ENCODE results near the gene MBD6.
"Not testable (repeated sequence)": the region's sequence is repeated elsewhere in the genome, so short reads cannot be mapped to it uniquely, and the experiment has no call there.

MBD6 gene

DNA sequence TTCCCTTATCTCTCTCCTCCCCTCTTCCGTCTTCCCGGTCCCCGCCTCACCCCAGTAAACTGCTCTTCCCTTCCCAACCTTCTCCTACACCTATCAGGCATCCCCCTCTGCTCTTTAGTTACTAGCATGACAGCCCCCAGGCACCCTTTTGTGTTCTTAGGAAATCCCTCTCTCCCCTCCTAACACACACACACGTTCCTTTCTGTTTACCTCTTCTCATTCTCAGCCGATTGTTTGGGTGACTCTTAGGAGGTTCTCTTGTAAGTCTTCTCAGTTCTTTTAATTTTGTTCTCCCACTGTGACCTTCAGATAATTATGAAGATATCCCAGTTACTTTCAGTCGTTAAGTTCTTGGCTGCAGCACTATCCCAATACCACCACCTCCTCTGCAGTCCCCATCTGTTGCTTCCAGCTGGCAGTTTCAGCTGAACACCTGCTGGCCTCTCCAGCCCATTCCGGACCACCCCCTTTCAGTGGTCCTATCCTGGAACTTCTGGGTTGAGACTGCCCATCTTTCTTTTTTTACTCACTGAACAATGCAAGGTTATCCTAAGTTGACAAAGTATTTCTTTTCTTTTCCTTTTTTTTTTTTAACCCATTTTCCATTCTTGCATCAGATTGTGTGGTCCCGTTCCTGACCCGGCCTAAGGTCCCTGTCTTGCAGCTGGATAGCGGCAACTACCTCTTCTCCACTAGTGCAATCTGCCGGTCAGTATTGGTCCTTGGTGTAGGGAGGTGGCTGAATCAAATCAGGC is 34.0 kb upstream of the MBD6 start:
- DNase-seq = no peak

DNA sequence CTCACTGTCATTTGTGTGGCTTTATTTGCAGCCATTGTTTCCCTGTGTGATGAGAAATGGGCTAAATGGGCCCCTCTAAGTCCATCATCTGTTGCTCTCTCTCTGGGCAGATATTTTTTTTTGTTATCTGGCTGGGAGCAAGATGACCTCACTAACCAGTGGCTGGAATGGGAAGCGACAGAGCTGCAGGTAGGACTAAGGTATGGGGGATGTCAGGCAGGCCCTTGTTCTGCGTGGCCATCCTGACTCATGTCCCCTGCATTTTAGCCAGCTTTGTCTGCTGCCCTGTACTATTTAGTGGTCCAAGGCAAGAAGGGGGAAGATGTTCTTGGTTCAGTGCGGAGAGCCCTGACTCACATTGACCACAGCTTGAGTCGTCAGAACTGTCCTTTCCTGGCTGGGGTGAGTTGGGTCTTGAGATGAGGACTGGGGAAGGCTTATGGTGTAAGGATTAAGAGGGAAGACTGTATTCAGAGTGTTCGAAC is 33.4 kb upstream of the MBD6 start:
- no peak for DNase-seq

DNA sequence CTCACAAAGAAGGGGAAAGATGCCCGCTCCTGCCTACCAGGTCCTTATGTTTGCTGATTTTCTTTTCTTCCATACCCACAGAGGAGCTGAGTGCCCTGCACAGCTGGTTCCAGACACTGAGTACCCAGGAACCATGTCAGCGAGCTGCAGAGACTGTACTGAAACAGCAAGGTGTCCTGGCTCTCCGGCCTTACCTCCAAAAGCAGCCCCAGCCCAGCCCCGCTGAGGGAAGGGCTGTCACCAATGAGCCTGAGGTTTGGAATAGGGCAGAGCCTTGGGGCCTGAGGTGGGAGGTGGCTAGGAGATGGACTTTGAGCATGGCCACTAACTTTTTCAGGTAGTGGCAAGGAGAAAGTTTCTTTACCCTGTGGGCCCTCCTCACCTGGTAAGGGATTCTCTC is 32.5 kb upstream of the MBD6 start:
- DNase-seq = no peak

DNA sequence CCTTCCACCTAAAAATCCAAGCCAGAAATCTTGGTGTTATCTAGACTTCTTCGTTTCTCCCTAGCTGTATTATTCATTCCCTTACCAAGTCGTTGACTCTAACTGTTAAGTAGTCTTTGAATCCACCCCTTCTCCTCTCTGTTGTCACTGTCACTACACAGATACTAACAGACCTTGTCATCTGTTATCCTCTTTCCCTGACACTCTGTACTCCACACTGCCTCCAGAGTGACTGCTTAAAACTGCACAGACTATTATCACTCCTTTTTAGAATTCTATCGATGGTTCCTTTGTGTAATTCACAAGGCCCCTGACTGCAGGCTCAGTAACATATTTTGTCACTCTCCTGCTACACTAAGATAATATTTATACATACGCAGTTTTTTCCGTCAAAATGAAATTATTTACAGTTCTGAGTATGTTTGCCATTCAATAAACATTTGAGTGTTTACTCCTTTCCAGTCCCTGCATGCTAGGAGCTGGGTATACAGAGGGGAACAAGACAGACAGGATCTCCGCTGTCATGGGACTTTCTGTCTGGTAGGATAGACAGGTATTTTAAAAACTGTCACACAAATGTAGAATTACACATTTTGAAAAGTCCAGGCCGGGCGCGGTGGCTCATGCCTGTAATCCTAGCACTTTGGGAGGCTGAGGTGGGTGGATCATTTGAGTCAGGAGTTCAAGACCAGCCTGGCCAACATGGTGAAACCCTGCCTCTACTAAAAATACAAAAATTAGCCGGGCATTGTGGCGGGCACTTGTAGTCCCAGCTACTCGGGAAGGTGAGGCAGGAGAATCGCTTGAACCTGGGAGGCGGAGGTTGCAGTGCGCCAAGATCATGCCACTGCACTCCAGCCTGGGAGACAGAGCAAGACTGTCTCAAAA is 31.0 kb upstream of the MBD6 start:
- DNase-seq = no peak

DNA sequence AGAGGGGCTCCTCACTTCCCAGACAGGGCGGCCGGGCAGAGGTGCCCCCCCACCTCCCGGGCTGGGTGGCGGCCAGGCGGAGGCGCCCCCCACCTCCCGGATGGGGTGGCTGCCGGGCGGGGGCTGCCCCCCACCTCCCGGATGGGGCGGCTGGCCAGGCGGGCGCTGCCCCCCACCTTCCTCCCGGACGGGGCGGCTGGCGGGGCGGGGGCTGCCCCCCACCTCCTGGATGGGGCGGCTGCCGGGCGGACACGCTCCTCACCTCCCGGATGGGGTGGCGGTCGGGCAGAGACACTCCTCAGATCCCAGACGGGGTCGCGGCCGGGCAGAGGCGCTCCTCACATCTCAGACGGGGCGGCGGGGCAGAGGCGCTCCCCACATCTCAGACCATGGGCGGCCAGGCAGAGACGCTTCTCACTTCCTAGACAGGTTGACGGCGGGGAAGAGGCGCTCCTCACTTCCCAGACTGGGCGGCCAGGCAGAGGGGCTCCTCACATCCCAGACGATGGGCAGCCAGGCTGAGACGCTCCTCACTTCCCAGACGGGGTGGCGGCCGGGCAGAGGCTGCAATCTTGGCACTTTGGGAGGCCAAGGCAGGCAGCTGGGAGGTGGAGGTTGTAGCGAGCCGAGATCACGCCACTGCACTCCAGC is 27.4 kb upstream of the MBD6 start:
- DNase-seq = not testable (repeated sequence)

DNA sequence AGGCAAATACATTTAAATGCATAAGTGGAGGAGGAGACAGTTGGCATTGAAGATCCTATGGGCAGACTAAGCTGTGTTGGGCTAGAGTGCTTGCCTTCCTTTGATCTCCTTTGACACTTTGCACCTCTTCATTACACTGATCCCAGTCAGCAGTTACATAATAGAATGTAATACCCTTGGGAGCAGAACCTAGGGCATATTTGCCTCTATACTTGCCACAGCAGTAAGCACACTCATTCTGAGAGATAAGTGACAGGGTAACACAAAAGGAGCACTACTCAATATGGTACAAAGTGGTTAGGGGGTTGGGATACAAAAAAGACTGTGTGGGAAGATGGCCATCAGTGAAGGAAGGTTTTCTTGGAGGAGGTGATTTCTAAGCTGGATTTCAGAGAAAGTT is 25.8 kb upstream of the MBD6 start:
- peak; percentile 45 for DNase-seq

DNA sequence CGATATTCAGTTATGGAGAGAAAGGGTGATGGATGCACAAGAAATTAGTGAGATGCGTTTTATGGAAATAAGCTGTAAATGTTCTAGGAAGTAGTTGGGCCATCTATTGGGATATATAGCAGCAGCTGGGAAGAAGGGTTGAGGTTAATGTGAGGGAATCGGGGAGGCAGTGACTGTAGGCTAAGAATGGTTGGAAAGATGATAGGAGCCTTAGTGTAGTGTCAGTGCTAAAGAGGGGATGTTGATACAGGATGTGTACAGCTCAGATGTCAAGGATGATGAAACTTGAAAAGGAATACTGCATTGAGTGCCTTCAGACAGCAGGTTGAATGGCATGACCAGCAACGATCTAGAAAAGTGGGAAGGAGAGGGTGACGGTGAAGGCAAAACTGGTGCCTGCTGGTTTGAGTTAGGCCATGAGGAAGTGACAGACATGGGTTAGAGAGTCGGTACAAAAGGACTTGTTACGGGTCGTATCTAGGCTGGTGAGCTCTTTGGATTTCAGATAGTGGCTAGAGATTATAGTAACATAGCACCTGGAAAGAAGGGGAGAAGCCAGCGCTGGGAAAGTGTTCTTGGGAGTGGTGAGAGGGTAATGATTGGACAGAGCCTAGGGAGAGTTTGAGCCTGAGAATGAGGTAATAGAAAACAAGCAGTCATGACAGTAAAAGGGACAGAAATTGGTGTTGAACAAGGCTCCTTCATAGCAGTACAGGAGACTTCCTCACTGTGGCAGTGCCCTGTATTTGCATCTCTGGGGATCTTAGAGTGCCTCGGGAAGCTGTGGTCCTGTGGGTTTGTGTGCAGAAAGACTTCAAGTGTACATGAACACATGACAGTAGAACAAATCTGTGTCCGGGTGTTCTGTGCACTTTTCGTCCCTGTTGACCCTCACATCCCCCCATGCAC is 25.1 kb upstream of the MBD6 start:
- DNase-seq = no peak

DNA sequence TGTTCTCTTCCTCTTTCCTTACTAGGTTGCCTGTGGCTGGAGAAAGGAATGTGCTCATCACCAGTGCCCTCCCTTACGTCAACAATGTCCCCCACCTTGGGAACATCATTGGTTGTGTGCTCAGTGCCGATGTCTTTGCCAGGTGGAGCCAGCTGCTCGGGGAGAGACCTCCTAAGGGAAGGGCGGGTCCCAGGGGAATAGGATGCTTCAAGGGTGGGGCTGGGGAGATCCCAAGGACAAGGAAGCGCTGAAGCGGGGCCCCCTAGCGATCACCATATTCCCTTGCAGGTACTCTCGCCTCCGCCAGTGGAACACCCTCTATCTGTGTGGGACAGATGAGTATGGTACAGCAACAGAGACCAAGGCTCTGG is 24.5 kb upstream of the MBD6 start:
- no peak for DNase-seq

DNA sequence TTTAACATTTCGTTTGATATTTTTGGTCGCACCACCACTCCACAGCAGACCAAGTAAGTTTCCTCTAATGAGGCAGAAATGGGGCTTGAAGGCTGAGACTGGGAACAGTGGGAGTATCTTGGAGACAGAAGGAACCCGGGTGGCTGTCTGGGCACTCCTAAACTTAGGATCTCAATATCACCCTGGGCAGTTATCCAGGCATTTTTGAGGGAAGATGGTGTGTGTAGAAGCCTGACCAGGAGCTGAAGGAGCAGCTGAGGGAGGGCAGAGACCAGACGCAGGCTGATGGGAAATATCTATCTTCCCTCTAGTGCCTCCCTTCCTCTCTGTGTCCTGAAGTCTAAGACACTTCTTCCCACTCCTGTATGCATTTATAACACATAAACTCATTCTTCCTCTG is 24.1 kb upstream of the MBD6 start:
- DNase-seq = no peak

DNA sequence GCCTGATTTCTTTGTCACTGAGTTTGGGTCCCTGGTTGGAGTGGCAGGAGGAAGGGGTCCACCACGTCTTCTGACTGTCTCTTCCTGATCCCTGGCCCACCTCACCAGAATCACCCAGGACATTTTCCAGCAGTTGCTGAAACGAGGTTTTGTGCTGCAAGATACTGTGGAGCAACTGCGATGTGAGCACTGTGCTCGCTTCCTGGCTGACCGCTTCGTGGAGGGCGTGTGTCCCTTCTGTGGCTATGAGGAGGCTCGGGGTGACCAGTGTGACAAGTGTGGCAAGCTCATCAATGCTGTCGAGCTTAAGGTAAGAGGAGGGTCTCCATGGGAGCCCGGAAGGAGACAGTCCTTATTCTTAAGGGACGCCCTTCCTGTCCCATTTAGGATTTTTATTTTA is 22.4 kb upstream of the MBD6 start:
- no peak for DNase-seq

DNA sequence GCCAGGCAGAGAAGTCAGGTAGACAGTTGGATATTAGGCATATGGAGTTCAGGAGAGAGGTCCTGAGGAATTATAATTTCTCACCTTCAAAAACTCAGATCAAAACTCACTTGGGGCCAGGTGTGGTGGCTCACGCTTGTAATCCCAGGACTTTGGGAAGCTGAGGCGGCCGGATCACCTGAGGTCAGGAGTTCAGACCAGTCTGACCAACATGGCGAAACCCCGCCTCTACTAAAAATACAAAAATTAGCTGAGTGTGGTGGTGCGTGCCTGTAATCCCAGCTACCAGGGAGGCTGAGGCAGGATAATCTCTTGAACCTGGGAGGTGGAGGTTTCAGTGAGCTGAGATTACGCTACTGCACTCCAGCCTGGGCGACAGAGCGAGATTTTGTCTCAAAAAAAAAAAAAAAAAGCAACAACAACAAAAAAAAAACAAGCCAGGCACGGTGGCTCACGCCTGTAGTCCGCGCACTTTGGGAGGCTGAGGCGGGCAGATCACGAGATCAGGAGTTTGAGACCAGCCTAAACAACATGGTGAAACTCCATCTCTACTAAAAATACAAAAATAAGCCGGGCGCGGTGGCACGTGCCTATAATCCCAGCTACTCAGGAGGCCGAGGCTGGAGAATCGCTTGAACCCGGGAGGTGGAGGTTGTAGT is 20.2 kb upstream of the MBD6 start:
- DNase-seq = not testable (repeated sequence)

DNA sequence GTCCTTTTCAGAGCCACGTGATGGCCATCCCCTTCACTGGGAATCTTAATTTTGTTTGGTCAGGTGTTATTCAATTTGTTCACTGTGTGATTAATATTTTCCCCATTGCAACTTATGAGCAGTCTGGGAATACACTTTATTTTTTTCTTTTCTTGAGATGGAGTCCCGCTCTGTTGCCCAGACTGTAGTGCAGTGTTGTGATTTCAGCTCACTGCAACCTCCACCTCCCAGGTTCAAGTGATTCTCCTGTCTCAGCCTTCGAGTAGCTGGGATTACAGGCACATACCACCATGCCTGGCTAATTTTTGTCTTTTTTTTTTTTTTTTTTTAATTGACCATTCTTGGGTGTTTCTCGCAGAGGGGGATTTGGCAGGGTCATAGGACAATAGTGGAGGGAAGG is 16.1 kb upstream of the MBD6 start:
- DNase-seq = not testable (repeated sequence)

DNA sequence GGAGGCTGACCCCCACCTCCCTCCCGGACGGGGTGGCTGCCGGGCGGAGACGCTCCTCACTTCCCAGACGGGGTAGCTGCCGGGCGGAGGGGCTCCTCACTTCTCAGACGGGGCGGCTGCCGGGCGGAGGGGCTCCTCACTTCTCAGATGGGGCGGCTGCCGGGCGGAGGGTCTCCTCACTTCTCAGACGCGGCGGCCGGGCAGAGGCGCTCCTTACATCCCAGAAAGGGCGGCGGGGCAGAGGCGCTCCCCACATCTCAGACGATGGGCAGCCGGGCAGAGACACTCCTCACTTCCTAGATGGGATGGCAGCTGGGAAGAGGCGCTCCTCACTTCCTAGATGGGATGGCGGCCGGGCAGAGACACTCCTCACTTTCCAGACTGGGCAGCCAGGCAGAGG is 14.8 kb upstream of the MBD6 start:
- DNase-seq = not testable (repeated sequence)

DNA sequence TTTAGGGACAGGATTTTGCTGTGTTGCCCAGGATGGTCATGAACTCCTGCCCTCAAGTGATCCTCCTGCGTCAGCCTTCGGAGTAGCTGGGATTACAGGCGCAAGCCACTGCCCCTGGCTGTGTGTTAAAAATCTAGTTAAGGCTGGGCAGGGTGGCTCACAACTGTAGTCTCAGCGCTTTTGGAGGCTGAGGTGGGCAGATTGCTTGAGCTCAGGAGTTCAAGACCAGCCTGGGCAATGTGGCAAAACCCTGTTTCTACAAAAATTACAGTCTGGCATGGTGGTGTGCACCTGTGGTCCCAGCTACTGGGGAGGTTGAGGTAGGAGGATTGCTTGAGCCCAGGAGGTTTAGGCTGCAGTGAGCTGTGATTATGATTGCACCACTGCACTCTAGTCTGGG is 11.5 kb upstream of the MBD6 start:
- DNase-seq = no peak

DNA sequence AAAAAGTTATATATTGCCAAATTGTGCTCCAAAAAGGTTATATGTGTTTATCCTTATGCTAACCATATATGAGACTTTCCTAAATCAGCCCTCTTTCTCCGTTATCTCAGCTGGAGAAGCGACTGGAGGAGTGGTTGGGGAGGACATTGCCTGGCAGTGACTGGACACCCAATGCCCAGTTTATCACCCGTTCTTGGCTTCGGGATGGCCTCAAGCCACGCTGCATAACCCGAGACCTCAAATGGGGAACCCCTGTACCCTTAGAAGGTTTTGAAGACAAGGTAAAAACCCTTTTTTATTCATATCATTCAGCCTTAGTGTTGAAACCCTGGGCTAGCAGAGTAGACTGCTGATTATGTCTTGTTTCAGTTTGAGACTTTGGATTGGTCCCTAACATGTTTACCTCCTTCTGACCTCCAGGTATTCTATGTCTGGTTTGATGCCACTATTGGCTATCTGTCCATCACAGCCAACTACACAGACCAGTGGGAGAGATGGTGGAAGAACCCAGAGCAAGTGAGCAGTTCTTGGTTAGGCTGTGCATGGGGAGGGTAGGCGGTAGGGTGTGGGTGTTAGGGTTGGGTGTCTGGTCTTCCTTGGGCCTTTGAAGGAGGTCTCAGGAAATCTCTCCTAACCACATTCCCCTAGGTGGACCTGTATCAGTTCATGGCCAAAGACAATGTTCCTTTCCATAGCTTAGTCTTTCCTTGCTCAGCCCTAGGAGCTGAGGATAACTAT is 10.9 kb upstream of the MBD6 start:
- DNase-seq = no peak

DNA sequence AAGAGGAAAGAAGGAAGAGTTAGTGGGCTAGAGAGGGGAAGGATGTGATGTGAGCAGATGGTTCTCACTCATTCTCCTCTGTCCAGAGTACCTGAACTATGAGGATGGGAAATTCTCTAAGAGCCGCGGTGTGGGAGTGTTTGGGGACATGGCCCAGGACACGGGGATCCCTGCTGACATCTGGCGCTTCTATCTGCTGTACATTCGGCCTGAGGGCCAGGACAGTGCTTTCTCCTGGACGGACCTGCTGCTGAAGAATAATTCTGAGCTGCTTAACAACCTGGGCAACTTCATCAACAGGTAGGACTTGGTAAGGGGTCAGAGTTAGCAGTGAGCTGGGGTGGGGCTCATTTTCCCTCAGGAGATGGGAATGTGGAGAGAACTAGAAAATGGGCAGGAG is 10.0 kb upstream of the MBD6 start:
- no peak for DNase-seq

DNA sequence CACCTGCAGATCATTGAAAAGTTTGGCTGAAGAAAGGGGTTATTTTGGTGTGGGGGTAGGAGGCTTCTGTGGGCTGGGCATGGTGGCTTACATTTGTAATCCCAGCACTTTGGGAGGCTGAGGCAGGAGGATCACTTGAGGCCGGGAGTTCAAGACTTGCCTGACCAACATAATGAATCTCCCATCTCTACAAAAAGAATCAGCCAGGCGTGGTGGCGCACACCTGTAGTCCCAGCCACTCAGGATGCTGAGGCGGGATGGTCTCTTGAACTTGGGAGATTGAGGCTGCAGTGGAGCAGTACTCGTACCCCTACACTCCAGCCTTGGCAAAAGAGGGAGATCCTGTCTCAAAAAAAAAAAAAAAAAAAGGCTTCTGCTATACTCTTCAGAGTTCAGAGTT is 9.4 kb upstream of the MBD6 start:
- no peak for DNase-seq

DNA sequence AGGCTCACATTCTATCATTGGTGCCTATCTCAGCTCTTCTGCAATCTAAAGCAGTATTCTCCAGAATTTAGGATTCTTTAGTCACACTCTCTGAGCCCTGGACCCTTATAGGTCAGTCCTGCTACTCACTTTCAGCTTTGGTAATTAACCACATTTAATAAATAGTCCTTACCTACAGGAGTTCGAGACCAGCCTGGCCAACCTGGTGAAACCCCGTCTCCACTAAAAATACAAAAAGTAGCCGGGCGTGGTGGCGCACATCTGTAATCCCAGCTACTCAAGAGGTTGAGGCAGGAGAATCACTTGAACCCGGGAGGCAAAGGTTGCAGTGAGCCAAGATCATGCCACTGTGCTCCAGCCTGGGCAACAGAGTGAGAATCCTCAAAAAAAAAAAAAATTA is 8.9 kb upstream of the MBD6 start:
- not testable (repeated sequence) for DNase-seq

DNA sequence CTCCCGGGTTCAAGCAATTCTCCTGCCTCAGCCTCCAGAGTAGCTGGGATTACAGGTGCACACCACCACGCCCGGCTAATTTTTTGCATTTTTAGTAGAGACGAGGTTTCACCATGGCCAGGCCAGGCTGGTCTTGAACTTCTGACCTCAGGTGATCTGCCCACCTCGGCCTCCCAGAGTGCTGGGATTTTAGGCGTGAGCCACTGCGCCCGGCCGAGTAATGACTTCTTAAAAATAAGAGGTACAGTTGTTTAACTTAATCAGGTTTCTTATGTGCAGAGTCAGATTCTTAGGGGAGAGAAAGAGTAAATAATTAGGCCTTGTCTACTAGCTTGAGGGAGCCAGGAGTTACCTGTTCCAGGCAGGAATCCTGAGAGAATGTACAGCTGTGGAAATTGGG is 8.4 kb upstream of the MBD6 start:
- DNase-seq = not testable (repeated sequence)

DNA sequence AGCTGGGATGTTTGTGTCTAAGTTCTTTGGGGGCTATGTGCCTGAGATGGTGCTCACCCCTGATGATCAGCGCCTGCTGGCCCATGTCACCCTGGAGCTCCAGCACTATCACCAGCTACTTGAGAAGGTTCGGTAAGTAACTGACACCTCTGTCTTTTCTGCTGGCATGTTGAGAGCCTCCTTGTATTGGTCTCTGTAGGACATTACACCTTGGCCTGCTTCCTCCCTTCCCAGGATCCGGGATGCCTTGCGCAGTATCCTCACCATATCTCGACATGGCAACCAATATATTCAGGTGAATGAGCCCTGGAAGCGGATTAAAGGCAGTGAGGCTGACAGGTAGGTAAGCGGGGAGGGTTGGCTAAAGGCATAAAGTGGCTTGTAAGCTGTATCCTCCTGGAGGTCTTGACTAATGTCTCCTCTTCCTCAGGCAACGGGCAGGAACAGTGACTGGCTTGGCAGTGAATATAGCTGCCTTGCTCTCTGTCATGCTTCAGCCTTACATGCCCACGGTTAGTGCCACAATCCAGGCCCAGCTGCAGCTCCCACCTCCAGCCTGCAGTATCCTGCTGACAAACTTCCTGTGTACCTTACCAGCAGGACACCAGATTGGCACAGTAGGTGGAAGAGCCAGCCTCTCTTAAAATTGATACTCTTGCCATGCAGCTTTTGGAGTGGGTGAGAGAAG is 7.8 kb upstream of the MBD6 start:
- no peak for DNase-seq
